Body of pancreas (tissue), 4 donors: ENCODE measurements around the gene PFN3.

Experiments used
- CTCF ChIP-seq, 7 experiments: fragments of 450-650 bp in 4 of 7; fragments of 200-600 bp in 3 of 7; sonication (generic) in 3 of 7; IDR thresholded peaks; one replicate each; pipeline ENCODE4 v1.5.1; 2016 to 2019; ENCODE audit warnings: antibody characterized with exemption in 7 of 7
- POLR2A ChIP-seq, 3 donors: fragments of 450-650 bp; IDR thresholded peaks; one replicate each; pipeline ENCODE4 v1.6.1; 2016; ENCODE audit warnings: antibody characterized with exemption in 3 of 3, mild to moderate bottlenecking in 2 of 3

DNA sequence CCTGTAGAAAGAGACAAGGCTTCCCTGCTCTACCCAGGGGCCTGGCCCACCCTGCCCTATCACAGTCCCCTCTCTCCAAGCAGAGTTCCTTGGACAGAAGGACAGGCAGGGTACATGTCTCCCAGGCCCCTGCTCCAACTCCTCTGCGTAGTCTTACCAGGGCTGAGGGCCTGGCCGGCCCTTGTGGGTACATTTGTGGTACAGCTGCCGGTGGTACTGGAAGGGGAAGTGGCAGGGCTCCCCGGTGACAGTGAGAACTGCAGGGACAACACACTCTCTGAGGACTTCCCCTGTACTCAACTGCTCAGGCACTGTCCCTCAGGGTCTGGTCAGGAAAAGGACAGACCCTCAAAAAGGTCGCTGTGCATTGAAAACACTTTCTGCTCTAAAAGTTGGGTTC is 5.3 kb upstream of the PFN3 start:
- TF ChIP-seq POLR2A (IDR thresholded peaks at IDR 0.05) (no peak), CTCF (IDR thresholded peaks at IDR 0.05) (no peak)
